HepG2 (cell line): Measurements from ENCODE around the gene BMAL1. TPM values are rescaled to one million over a fixed set of nuclear protein-coding genes. Genes with fewer than 3 reads are reported as not detected.

Experiments used
- ATAC-seq: fragments of 200-7000 bp; cut with Tn5 transposase; 3 replicates; pipeline ENCODE4 v1.9.1; 2020; ENCODE audit warnings: mild to moderate bottlenecking, moderate library complexity
- BruUV-seq: library from RNA; stranded (reverse); fragments of 400-500 nt; replicated peaks from 2 replicates; lab custom pipeline; 2021; lab: Mats Ljungman, UMichigan
- CTCF ChIA-PET: fragments of 300-600 bp; formaldehyde crosslinking; extraction: SDS; loops from one replicate; lab custom pipeline; 2021; ENCODE audit warnings: low total read pairs, inconsistent platforms, low intra/inter-chr PET ratio; lab: Yijun Ruan, JAX
- POLR2A ChIA-PET: fragments of 350-600 bp; sonication (Branson Sonifier 250); formaldehyde crosslinking; loops from one replicate; lab custom pipeline; 2020; ENCODE audit warnings: antibody characterized with exemption, inconsistent platforms; lab: Yijun Ruan, JAX
- DNase-seq: peaks from one replicate; pipeline ENCODE4 v3.0.0-alpha.2; 2015; ENCODE audit warnings: low spot score
- FAIRE-seq: peaks from 3 replicates; lab custom pipeline; 2011; peaks lifted over from hg19 to GRCh38; lab: Jason Lieb, UNC
- H2AFZ ChIP-seq: one replicate; pipeline ENCODE4 v1.6.1; 2011; ENCODE audit warnings: low read length, inconsistent platforms
- H3K27ac ChIP-seq: fragments of 300-600 bp; 3 replicates; pipeline ENCODE4 v1.8.0; 2011; ENCODE audit warnings: mixed run types, mild to moderate bottlenecking, mixed read lengths, low read length, inconsistent platforms; ENCODE audit not compliant: insufficient read depth; ENCODE audit errors: extremely low read length
- H3K27me3 ChIP-seq, 2 experiments: fragments of 200-600 bp in 1 of 2; 2 replicates in 1 of 2; 3 replicates in 1 of 2; pipeline versions ENCODE4 v1.6.0 to v1.8.0; 2011; ENCODE audit warnings: low read length in 2 of 2, mild to moderate bottlenecking in 2 of 2, moderate library complexity in 2 of 2, inconsistent platforms in 1 of 2; ENCODE audit not compliant: insufficient read depth in 2 of 2, control insufficient read depth in 1 of 2
- H3K36me3 ChIP-seq, 2 experiments: fragments of 200-600 bp in 1 of 2; replicated peaks in 1 of 2; 2 replicates in 1 of 2; 3 replicates in 1 of 2; pipeline versions ENCODE4 v1.5.1 to v1.8.0; 2011; ENCODE audit warnings: low read length in 2 of 2, inconsistent platforms in 1 of 2; ENCODE audit not compliant: insufficient read depth in 2 of 2, control insufficient read depth in 1 of 2
- H3K4me1 ChIP-seq: 2 replicates; pipeline ENCODE4 v1.5.1; 2012; ENCODE audit warnings: low read length, inconsistent platforms; ENCODE audit not compliant: insufficient read depth
- H3K4me2 ChIP-seq: 2 replicates; pipeline ENCODE4 v1.6.0; 2011; ENCODE audit warnings: low read depth, low read length, inconsistent platforms
- H3K4me3 ChIP-seq, 3 experiments: fragments of 200-600 bp in 1 of 3; sonication (generic), shearing (Covaris generic) in 1 of 3; replicated peaks in 1 of 3; 2 replicates each; pipeline ENCODE4 v1.5.1; 2011 to 2016; ENCODE audit warnings: low read length in 3 of 3, inconsistent platforms in 2 of 3, low read depth in 2 of 3, mild to moderate bottlenecking in 2 of 3, control low read depth in 1 of 3, mixed read lengths in 1 of 3; ENCODE audit not compliant: insufficient read depth in 1 of 3
- H3K79me2 ChIP-seq: one replicate; pipeline ENCODE4 v1.6.1; 2011; ENCODE audit warnings: low read length, inconsistent platforms; ENCODE audit not compliant: insufficient read depth
- H3K9ac ChIP-seq: 2 replicates; pipeline ENCODE4 v1.6.0; 2011; ENCODE audit warnings: mild to moderate bottlenecking, low read depth, low read length, inconsistent platforms; ENCODE audit not compliant: insufficient read depth
- H3K9me3 ChIP-seq: 2 replicates; pipeline ENCODE4 v1.5.1; 2012; ENCODE audit warnings: mild to moderate bottlenecking, low read length
- H4K20me1 ChIP-seq: 2 replicates; pipeline ENCODE4 v1.6.0; 2011; ENCODE audit warnings: inconsistent platforms, mild to moderate bottlenecking, low read length, moderate library complexity; ENCODE audit not compliant: insufficient read depth
- GLI4 ChIP-seq: sonication (generic); formaldehyde crosslinking; IDR thresholded peaks from 2 replicates; pipeline ENCODE4 v1.5.1; 2020; ENCODE audit warnings: missing genetic modification reagents, mild to moderate bottlenecking, moderate library complexity, borderline replicate concordance
- HIVEP1 ChIP-seq: sonication (generic); formaldehyde crosslinking; IDR thresholded peaks from 2 replicates; pipeline ENCODE4 v1.4.0; 2020; ENCODE audit warnings: mild to moderate bottlenecking, missing genetic modification reagents
- HNRNPLL ChIP-seq: fragments of 200-400 bp; formaldehyde crosslinking; IDR thresholded peaks from 2 replicates; pipeline ENCODE4 v1.6.1; 2017; ENCODE audit warnings: mild to moderate bottlenecking, low read depth, low read length; ENCODE audit not compliant: poor library complexity, severe bottlenecking
- HOXA7 ChIP-seq: sonication (generic); formaldehyde crosslinking; IDR thresholded peaks from 2 replicates; pipeline ENCODE4 v1.8.1; 2022; ENCODE audit warnings: mild to moderate bottlenecking, missing genetic modification reagents, moderate library complexity
- KDM1A ChIP-seq: IDR thresholded peaks from 2 replicates; pipeline ENCODE4 v1.6.1; 2016; ENCODE audit warnings: missing compliant biosample characterization
- KDM5A ChIP-seq: fragments of 200-600 bp; sonication (generic); IDR thresholded peaks from 2 replicates; pipeline ENCODE4 v1.7.0; 2018; ENCODE audit warnings: antibody characterized with exemption, mild to moderate bottlenecking, low read length, borderline replicate concordance
- NFYB ChIP-seq: sonication (generic); formaldehyde crosslinking; IDR thresholded peaks from 2 replicates; pipeline ENCODE4 v1.4.0; 2020; ENCODE audit warnings: missing genetic modification reagents
- PHB2 ChIP-seq: fragments of 450-650 bp; IDR thresholded peaks from 2 replicates; pipeline ENCODE4 v1.6.1; 2018; ENCODE audit not compliant: partially characterized antibody
- PPARG ChIP-seq: conservative IDR thresholded peaks from 2 replicates; pipeline ENCODE4 v1.6.1; 2016; ENCODE audit warnings: missing biosample characterization, missing genetic modification reagents
- ZNF577 ChIP-seq: sonication (generic); formaldehyde crosslinking; IDR thresholded peaks from 2 replicates; pipeline ENCODE4 v1.4.0; 2020; ENCODE audit warnings: mild to moderate bottlenecking, low read depth, missing genetic modification reagents, borderline replicate concordance
- ZNF614 ChIP-seq: IDR thresholded peaks from 2 replicates; pipeline ENCODE4 v1.6.1; 2018; ENCODE audit warnings: missing biosample characterization, missing genetic modification reagents, inconsistent platforms, borderline replicate concordance
- ZNF766 ChIP-seq: sonication (generic); formaldehyde crosslinking; IDR thresholded peaks from 2 replicates; pipeline ENCODE4 v1.5.0; 2020; ENCODE audit warnings: missing genetic modification reagents, borderline replicate concordance
- ZNF816 ChIP-seq: sonication (generic); formaldehyde crosslinking; IDR thresholded peaks from 2 replicates; pipeline ENCODE4 v1.8.0; 2022; ENCODE audit warnings: missing genetic modification reagents, mild to moderate bottlenecking, borderline replicate concordance
- ZSCAN29 ChIP-seq: sonication (generic); formaldehyde crosslinking; conservative IDR thresholded peaks from 2 replicates; pipeline ENCODE4 v1.4.0; 2020; ENCODE audit warnings: mild to moderate bottlenecking, missing genetic modification reagents
- WGBS: methylation state at CpG from one replicate; pipeline ENCODE4 v1.1.6; 2017; ENCODE audit warnings: low lambda C conversion rate; 5-methylcytosine and 5-hydroxymethylcytosine counted together
- in situ Hi-C: cut with HindIII; loops from 2 replicates; pipeline ENCODE4 v1.10.0; 2017; ENCODE audit warnings: low pct_unique_long_range_greater_than_20kb; ENCODE audit not compliant: extremely low pct_ligation_motif_present
- intact Hi-C: fragments of 100-400 bp; cut with micrococcal nuclease; formaldehyde crosslinking; loops from one replicate; pipeline ENCODE4 v1.10.0; 2022; ENCODE audit not compliant: unreplicated experiment
- polyA plus RNA-seq, 8 experiments: library from polyadenylated mRNA; depleted of rRNA in 3 of 8; stranded (reverse) in 7 of 8; unstranded in 1 of 8; fragments of >200 nt; fragmentation: Illumina TruSeq in 4 of 8; extraction: Trizol in 4 of 8; gene quantifications; 2 replicates each; pipeline versions ENCODE4 v1.2.1 to v1.2.3, GENCODE V29; 2011 to 2016; ENCODE audit warnings: low read depth in 4 of 8, missing spikeins in 1 of 8, mixed read lengths in 1 of 8; ENCODE audit not compliant: insufficient read depth in 1 of 8
- total RNA-seq, 5 experiments: library from RNA; depleted of rRNA; stranded (reverse); fragments of >200 nt; fragmentation: Illumina TruSeq; extraction: Trizol; gene quantifications; 2 replicates each; pipeline ENCODE4 v1.2.3, GENCODE V29; 2016; ENCODE audit warnings: low read depth in 1 of 5
- TF ChIP-seq, protein P1 (sequence below): sonication (generic); formaldehyde crosslinking; IDR thresholded peaks from 2 replicates; pipeline ENCODE4 v1.4.0; 2020; ENCODE audit warnings: mild to moderate bottlenecking, missing genetic modification reagents
- TF ChIP-seq, protein P2 (sequence below): sonication (generic); formaldehyde crosslinking; IDR thresholded peaks from 2 replicates; pipeline ENCODE4 v1.4.0; 2020; ENCODE audit warnings: mild to moderate bottlenecking, missing genetic modification reagents
- TF ChIP-seq, protein P3 (sequence below): sonication (generic); formaldehyde crosslinking; IDR thresholded peaks from 2 replicates; pipeline ENCODE4 v1.5.0; 2020; ENCODE audit warnings: missing genetic modification reagents, mild to moderate bottlenecking, borderline replicate concordance
- TF ChIP-seq, protein P4 (sequence below): sonication (generic); formaldehyde crosslinking; IDR thresholded peaks from 2 replicates; pipeline ENCODE4 v1.5.0; 2020; ENCODE audit warnings: missing genetic modification reagents
- TF ChIP-seq, protein P5 (sequence below): IDR thresholded peaks from 2 replicates; pipeline ENCODE4 v1.6.1; 2016

Gene BMAL1
- total and polyA plus RNA-seq, 2 of the 13 experiments (the other 11 are each of a cell fraction or from before 2014, with no cell fraction given): 4.5 to 4.8 TPM

DNA sequence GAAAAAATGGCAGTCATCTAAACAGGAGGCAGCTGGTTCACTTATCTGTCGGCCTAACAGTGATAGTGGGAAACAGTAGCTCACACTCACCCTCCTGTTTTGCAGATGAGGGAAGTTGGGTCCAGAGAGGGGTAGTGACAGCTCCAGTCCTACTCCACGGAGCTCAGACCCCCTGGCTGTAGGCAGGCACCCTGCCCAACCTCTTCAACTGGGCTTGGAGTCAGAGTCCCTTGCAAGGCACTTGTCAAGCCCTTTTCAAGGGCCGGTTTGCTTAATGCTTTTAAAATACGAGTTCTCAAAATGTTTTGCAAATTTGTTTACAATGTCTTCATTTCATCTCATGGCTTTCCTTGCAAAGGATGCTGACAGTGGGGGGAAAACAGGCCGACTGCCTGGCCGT lies 75.1 kb downstream of the BMAL1 start:
- no peaks in the 10 kb centered on the region for H4K20me1 ChIP-seq
- TF ChIP-seq ZNF816 (no peak), HIVEP1 (CRISPR knock-in tag) (no peak), ZNF577 (CRISPR knock-in tag) (no peak), KDM1A (CRISPR knock-in tag) (no peak), PPARG (CRISPR knock-in tag) (no peak), NFYB (CRISPR knock-in tag) (no peak), PHB2 (no peak), ZNF614 (CRISPR knock-in tag) (no peak), ZNF766 (CRISPR knock-in tag) (no peak), HNRNPLL (no peak), ZSCAN29 (CRISPR knock-in tag) (no peak), GLI4 (no peak), HOXA7 (no peak), KDM5A (no peak)
- TF ChIP-seq, protein P1, sequence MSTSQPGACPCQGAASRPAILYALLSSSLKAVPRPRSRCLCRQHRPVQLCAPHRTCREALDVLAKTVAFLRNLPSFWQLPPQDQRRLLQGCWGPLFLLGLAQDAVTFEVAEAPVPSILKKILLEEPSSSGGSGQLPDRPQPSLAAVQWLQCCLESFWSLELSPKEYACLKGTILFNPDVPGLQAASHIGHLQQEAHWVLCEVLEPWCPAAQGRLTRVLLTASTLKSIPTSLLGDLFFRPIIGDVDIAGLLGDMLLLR: no peak
- TF ChIP-seq, protein P2, sequence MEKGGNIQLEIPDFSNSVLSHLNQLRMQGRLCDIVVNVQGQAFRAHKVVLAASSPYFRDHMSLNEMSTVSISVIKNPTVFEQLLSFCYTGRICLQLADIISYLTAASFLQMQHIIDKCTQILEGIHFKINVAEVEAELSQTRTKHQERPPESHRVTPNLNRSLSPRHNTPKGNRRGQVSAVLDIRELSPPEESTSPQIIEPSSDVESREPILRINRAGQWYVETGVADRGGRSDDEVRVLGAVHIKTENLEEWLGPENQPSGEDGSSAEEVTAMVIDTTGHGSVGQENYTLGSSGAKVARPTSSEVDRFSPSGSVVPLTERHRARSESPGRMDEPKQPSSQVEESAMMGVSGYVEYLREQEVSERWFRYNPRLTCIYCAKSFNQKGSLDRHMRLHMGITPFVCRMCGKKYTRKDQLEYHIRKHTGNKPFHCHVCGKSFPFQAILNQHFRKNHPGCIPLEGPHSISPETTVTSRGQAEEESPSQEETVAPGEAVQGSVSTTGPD (CRISPR knock-in tag): no peak
- TF ChIP-seq, protein P3, sequence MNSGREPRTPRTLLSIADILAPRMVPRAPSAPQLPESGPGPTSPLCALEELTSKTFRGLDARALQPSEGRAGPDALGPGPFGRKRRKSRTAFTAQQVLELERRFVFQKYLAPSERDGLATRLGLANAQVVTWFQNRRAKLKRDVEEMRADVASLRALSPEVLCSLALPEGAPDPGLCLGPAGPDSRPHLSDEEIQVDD: no peak
- TF ChIP-seq, protein P4, sequence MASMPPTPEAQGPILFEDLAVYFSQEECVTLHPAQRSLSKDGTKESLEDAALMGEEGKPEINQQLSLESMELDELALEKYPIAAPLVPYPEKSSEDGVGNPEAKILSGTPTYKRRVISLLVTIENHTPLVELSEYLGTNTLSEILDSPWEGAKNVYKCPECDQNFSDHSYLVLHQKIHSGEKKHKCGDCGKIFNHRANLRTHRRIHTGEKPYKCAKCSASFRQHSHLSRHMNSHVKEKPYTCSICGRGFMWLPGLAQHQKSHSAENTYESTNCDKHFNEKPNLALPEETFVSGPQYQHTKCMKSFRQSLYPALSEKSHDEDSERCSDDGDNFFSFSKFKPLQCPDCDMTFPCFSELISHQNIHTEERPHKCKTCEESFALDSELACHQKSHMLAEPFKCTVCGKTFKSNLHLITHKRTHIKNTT (CRISPR knock-in tag): no peak
- TF ChIP-seq, protein P5, sequence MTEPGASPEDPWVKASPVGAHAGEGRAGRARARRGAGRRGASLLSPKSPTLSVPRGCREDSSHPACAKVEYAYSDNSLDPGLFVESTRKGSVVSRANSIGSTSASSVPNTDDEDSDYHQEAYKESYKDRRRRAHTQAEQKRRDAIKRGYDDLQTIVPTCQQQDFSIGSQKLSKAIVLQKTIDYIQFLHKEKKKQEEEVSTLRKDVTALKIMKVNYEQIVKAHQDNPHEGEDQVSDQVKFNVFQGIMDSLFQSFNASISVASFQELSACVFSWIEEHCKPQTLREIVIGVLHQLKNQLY (CRISPR knock-in tag): no peak
- intact Hi-C loops (no loop called here), in situ Hi-C loops (no loop called here)
- no TSS peak for BruUV-seq
- ChIA-PET POLR2A (no interaction called here), CTCF (no interaction called here)
- H3K4me3 ChIP-seq: no peak overlapping the region
- H3K4me2 ChIP-seq: no peak overlapping the region
- no peak overlapping the region for H2AFZ ChIP-seq
- H3K9ac ChIP-seq: no peak overlapping the region
- no peak overlapping the region for H3K27ac ChIP-seq
- no peaks in the 10 kb centered on the region; a peak in 1 of 5 replicates for H3K36me3 ChIP-seq
- H3K79me2 ChIP-seq: no peaks in the 10 kb centered on the region
- no peaks in the 10 kb centered on the region for H3K9me3 ChIP-seq
- H3K4me1 ChIP-seq: no peaks in the 10 kb centered on the region
- no peak for DNase-seq
- no peak for FAIRE-seq
- no peak for ATAC-seq
- WGBS: 74% methylated on average over 6 of the region's 6 CpGs
- H3K27me3 ChIP-seq: no peaks in the 10 kb centered on the region
